Gastrocnemius medialis (tissue), 4 donors: ENCODE results near the gene CBX5. TPM values are rescaled to one million over a fixed set of nuclear protein-coding genes. Genes with fewer than 3 reads are reported as not detected.

Experiments
- ATAC-seq, 2 donors: fragments of 150-250 bp; one replicate each; pipeline ENCODE4 v1.9.1; 2016
- DNase-seq, 2 donors: peaks; one replicate each; pipeline ENCODE4 v3.0.0-alpha.2; 2019
- H3K27ac ChIP-seq, 4 donors: fragments of 200-600 bp; sonication (generic); 1 replicate in 1 of 4; 2 replicates in 3 of 4; pipeline ENCODE4 v1.5.1; 2016 to 2018; ENCODE audit warnings: mild to moderate bottlenecking in 2 of 4, moderate library complexity in 1 of 4
- H3K27me3 ChIP-seq, 3 donors: fragments of 200-600 bp; sonication (generic) in 2 of 3; 1 replicate in 1 of 3; 2 replicates in 2 of 3; pipeline versions ENCODE4 v1.5.1 to v1.6.0; 2016 to 2019; ENCODE audit warnings: mild to moderate bottlenecking in 1 of 3, moderate library complexity in 1 of 3
- H3K36me3 ChIP-seq, 2 donors: fragments of 200-600 bp; sonication (generic) in 1 of 2; one replicate each; pipeline ENCODE4 v1.5.1; 2017 to 2018
- H3K4me1 ChIP-seq, 2 donors: fragments of 200-600 bp; sonication (generic) in 1 of 2; one replicate each; pipeline ENCODE4 v1.5.1; 2016 to 2017; ENCODE audit warnings: mild to moderate bottlenecking in 2 of 2
- H3K4me3 ChIP-seq, 4 donors: fragments of 200-600 bp; sonication (generic) in 3 of 4; 1 replicate in 1 of 4; 2 replicates in 3 of 4; pipeline ENCODE4 v1.5.1; 2016 to 2019; ENCODE audit warnings: mild to moderate bottlenecking in 2 of 4
- H3K9me3 ChIP-seq, 3 donors: fragments of 200-600 bp; sonication (generic) in 2 of 3; 1 replicate in 1 of 3; 2 replicates in 2 of 3; pipeline ENCODE4 v1.5.1; 2016 to 2019
- CTCF ChIP-seq, 5 experiments: fragments of 450-650 bp in 3 of 5; fragments of 200-600 bp in 2 of 5; sonication (generic) in 2 of 5; IDR thresholded peaks in 4 of 5; conservative IDR thresholded peaks in 1 of 5; 1 replicate in 4 of 5; 2 replicates in 1 of 5; pipeline ENCODE4 v1.5.1; 2016 to 2019; ENCODE audit warnings: antibody characterized with exemption in 5 of 5, mild to moderate bottlenecking in 3 of 5, moderate library complexity in 3 of 5
- POLR2A ChIP-seq, 2 donors: fragments of 450-650 bp; IDR thresholded peaks; one replicate each; pipeline ENCODE4 v1.6.1; 2017; ENCODE audit warnings: antibody characterized with exemption in 2 of 2, mild to moderate bottlenecking in 2 of 2, moderate library complexity in 2 of 2
- in situ Hi-C, 4 donors: fragments of 200-750 bp; cut with MboI; loops; one replicate each; pipeline versions ENCODE4 v1.15.0 to v1.8.0; 2017; ENCODE audit warnings: low sequenced_read_pairs in 4 of 4
- intact Hi-C: fragments of 100-400 bp; cut with DNase I; formaldehyde crosslinking; loops from one replicate; pipeline ENCODE4 v1.15.1; 2023; ENCODE audit warnings: low total_unique reads
- total RNA-seq, 4 donors: library from RNA; depleted of rRNA; stranded (reverse); fragments of >200 nt; gene quantifications; one replicate each; pipeline versions ENCODE4 v1.1.0 to v1.2.3, GENCODE V29; 2016

The CBX5 gene
- total RNA-seq, 4 donors from 2014 or later, result 7.9 to 8.9 (median 8.1) TPM

DNA sequence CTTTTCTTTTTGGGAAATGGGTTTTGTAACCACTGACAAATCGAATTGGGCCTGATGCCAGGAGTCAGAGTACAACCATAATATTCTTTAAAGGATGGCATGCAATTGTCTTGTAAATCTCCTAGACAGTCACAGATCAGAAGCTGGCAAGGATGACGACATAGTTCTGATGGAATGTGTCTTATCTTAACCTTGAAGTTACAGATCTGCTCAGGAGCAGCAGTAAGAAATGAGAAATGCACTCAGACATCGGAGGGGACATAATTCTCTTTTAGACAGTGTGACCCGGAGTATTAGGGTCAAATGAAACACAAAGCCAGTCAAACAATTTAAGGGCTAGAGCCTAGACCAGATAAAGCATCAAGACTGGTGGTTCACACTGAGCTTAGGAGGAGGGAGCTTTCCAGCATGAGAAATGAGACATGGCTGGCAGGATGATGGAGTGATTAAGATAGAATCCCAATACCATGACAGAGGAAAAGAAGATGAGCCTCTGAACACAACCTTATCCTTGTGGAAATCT is 17.5 kb downstream of the CBX5 start:
- no peak for DNase-seq
- no peak for ATAC-seq
- Histone ChIP-seq H3K9me3 (no peaks in the 10 kb centered on the region), H3K4me1 (peaks cover 31 to 34% of the 10 kb centered on the region in 2 donors), H3K4me3 (no peak overlapping the region), H3K36me3 (peaks cover 0 to under 1% of the 10 kb centered on the region in 2 donors), H3K27me3 (no peaks in the 10 kb centered on the region), H3K27ac (no peak overlapping the region)
- intact Hi-C loops, result no loop called here
- TF ChIP-seq CTCF (IDR thresholded peaks at IDR 0.05 in 4 of 5, conservative IDR thresholded peaks at IDR 0.05 in 1 of 5), result no peak
- no peak for TF ChIP-seq POLR2A (IDR thresholded peaks at IDR 0.05)
- in situ Hi-C loops, result no loop called here

DNA sequence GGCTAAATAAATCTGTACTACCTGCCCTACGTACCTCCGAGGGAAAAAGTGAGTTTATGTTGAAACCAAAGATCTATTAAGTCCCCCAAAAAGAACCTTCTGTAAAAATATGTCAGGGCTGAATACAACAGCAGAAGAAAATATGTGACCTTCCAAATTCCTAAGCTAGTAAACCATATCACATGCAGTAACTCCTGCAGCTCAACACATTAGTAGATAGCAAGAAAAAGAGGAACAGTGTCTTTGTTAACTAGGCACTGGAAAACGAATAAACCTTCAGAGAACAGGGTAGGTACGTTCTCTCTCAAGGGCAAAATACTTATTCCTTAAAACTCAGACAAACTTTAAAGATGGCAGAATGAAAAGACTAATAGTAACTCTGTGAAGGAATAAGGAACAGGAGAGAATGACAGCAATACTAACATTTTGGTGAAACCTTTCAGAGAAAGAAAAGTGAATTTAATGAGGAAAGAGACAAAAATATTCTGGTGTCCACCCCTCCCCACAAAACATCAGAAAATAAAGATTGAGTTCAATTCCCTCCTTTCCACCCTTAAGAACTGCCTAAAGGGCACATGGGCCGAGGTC is 18.0 kb downstream of the CBX5 start:
- TF ChIP-seq CTCF (IDR thresholded peaks at IDR 0.05 in 4 of 5, conservative IDR thresholded peaks at IDR 0.05 in 1 of 5), result no peak
- no peak for TF ChIP-seq POLR2A (IDR thresholded peaks at IDR 0.05)
- Histone ChIP-seq H3K27me3 (no peaks in the 10 kb centered on the region), H3K4me1 (peaks cover 31 to 34% of the 10 kb centered on the region in 2 donors), H3K9me3 (no peaks in the 10 kb centered on the region), H3K4me3 (no peak overlapping the region), H3K27ac (no peak overlapping the region), H3K36me3 (peaks cover 0 to 6% of the 10 kb centered on the region in 2 donors)
- intact Hi-C loops (loop anchor here (2.0 kb wide), 1 partner anchor 13 kb away; no protein-coding TSS in a partner anchor), in situ Hi-C loops (no loop called here)
- DNase-seq, result no peak
- ATAC-seq, result no peak

- ATAC-seq (peak; percentile 60 to 67), DNase-seq (peak; percentile 41 to 52)
- Histone ChIP-seq H3K4me1 (peaks cover 31 to 34% of the 10 kb centered on the region in 2 donors), H3K27me3 (no peaks in the 10 kb centered on the region), H3K9me3 (no peaks in the 10 kb centered on the region), H3K36me3 (peaks cover 0 to 14% of the 10 kb centered on the region in 2 donors), H3K4me3 (peak overlapping the region; percentile 27 to 56 (median 44)), H3K27ac (peak overlapping the region; percentile 27 to 57 (median 48))
- in situ Hi-C loops, result no loop called here
- TF ChIP-seq POLR2A (IDR thresholded peaks at IDR 0.05), result no peak
- TF ChIP-seq CTCF (IDR thresholded peaks at IDR 0.05 in 4 of 5, conservative IDR thresholded peaks at IDR 0.05 in 1 of 5), result no peak
- intact Hi-C loops, result loop anchor here (2.0 kb wide), 1 partner anchor 15 kb away; no protein-coding TSS in a partner anchor
Measured at GRCh38 chr12:54259194-54260011, 20.5 kb downstream of the CBX5 start.

DNA sequence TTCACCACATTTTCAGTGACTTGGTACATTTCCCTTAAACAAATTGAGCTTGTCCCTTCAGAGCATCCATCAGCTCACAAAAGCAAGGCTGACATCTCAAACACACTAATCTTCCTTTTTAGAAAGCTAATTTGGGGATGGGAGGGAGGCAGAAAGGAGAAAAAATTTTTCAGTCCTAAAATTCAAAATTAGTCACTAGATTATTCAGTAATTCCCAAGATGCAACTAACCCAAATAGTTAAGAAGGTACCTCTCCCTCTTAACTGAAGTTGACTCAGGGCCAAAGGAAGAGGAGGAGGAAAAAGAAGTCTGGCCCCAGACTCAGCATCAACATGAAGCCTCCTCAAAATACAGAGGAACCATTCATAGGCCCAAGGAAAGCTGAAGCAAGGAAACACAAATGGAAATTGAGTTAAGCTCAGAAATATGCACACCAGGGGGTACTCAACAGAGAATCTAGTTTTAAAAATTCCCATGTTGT is 21.7 kb downstream of the CBX5 start:
- intact Hi-C loops (no loop called here), in situ Hi-C loops (no loop called here)
- no peak overlapping the region for H3K4me3 ChIP-seq
- ATAC-seq (no peak), DNase-seq (no peak)
- H3K27ac ChIP-seq, result peak overlapping the region in 2 of 4 donors; percentile 50 to 57
- peaks cover 0 to 14% of the 10 kb centered on the region in 2 donors for H3K36me3 ChIP-seq
- H3K27me3 ChIP-seq, result no peaks in the 10 kb centered on the region
- TF ChIP-seq POLR2A (IDR thresholded peaks at IDR 0.05) (no peak), CTCF (IDR thresholded peaks at IDR 0.05 in 4 of 5, conservative IDR thresholded peaks at IDR 0.05 in 1 of 5) (no peak)
- peaks cover 31 to 34% of the 10 kb centered on the region in 2 donors for H3K4me1 ChIP-seq
- H3K9me3 ChIP-seq, result no peaks in the 10 kb centered on the region
